Activated CD4-positive, alpha-beta T cell treated with anti-CD3 and anti-CD28 coated beads, Interleukin-2, amount 10 ng/mL, durations not matched to agents 7 days and 5 days (primary cell): ENCODE data around the gene SERAC1. TPM values are rescaled to one million over a fixed set of nuclear protein-coding genes. Genes with fewer than 3 reads are reported as not detected.
A peak's percentile ranks its signal among the peaks of the same experiment; 100 is the strongest.
"Not testable (repeated sequence)": the region's sequence is repeated elsewhere in the genome, so short reads cannot be mapped to it uniquely, and the experiment has no call there.

Experiments used
- CTCF ChIA-PET: fragments of 350-600 bp; sonication (Branson Sonifier 250); formaldehyde crosslinking; loops from one replicate; lab custom pipeline; 2021; ENCODE audit warnings: antibody characterized with exemption; lab: Charles Lee
- POLR2A ChIA-PET: fragments of 350-600 bp; sonication (Branson Sonifier 250); formaldehyde crosslinking; loops from one replicate; lab custom pipeline; 2021; ENCODE audit warnings: antibody characterized with exemption; lab: Charles Lee
- DNase-seq: peaks from one replicate; pipeline ENCODE4 v3.0.0-alpha.2; 2020
- H3K27ac Mint-ChIP-seq: one replicate; pipeline ENCODE4 v1.8.0; 2021; ENCODE audit warnings: mild to moderate bottlenecking, moderate library complexity, mixed read lengths
- H3K27me3 Mint-ChIP-seq: one replicate; pipeline ENCODE4 v1.8.0; 2021; ENCODE audit warnings: mixed read lengths
- H3K36me3 Mint-ChIP-seq: one replicate; pipeline ENCODE4 v1.8.0; 2021; ENCODE audit warnings: low read depth, mixed read lengths
- H3K4me1 Mint-ChIP-seq: one replicate; pipeline ENCODE4 v1.8.0; 2021; ENCODE audit warnings: mixed read lengths
- H3K4me3 Mint-ChIP-seq: one replicate; pipeline ENCODE4 v1.8.0; 2021; ENCODE audit warnings: mild to moderate bottlenecking, moderate library complexity, mixed read lengths
- H3K9me3 Mint-ChIP-seq: one replicate; pipeline ENCODE4 v1.8.0; 2021; ENCODE audit warnings: mixed read lengths
- total RNA-seq, 2 experiments: library from RNA; stranded (reverse); gene quantifications; one replicate each; pipeline ENCODE4 v1.2.3, GENCODE V29; 2021

Gene SERAC1
- total RNA-seq = 1 to 10 TPM; 4.5 TPM

DNA sequence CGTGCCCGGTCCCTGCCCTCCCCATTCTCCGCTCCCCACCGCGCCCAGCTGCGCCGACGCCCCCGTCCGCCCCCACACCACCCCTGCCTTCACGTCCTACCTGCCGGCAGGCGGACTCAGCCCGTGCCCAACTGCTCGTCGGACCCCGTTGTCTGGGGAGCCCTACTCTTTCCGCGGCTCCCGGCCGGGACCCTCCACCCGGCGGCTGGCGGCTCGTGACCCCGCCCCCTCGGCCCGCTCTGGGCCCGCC, at the start of gene SERAC1:
Gene SERAC1, minus strand, starts transcription at position 223 of the 250 bp plus-strand sequence. CDS start 9,899 bp downstream, outside the sequence.
- H3K27ac Mint-ChIP-seq = peak within 1 kb of the TSS; percentile 99
- peaks cover 35% of the 10 kb centered on the region for H3K4me1 Mint-ChIP-seq
- CTCF ChIA-PET = interaction anchor here (1.1 to 1.4 kb wide), 3 partner anchors 13 to 18 kb away, joined by 3 to 8 read pairs (median 5); no protein-coding TSS in a partner anchor
- H3K27me3 Mint-ChIP-seq = no peaks in the 10 kb centered on the region
- no peak for DNase-seq
- H3K4me3 Mint-ChIP-seq = peak within 1 kb of the TSS; percentile 90
- POLR2A ChIA-PET = no interaction called here
- H3K9me3 Mint-ChIP-seq = no peaks in the 10 kb centered on the region
- H3K36me3 Mint-ChIP-seq = peaks cover 12% of the 10 kb centered on the region

GRCh38 chr6:158213925-158214674, 46.0 kb upstream of the SERAC1 start:
- no peaks in the 10 kb centered on the region for H3K36me3 Mint-ChIP-seq
- H3K4me3 Mint-ChIP-seq = no peak overlapping the region
- CTCF ChIA-PET = interaction anchor here (0.6 to 1.8 kb wide), 25 partner anchors 9 to 581 kb away, joined by 3 to 14 read pairs (median 4); partner anchors contain the start of gene SYTL3
- H3K27ac Mint-ChIP-seq = no peak overlapping the region
- no peaks in the 10 kb centered on the region for H3K9me3 Mint-ChIP-seq
- H3K4me1 Mint-ChIP-seq = peaks cover 18% of the 10 kb centered on the region
- POLR2A ChIA-PET = interaction anchor here (0.6 kb wide), 1 partner anchor 477 kb away, joined by 3 read pairs; no protein-coding TSS in a partner anchor
- DNase-seq = peak; percentile 71
- H3K27me3 Mint-ChIP-seq = no peaks in the 10 kb centered on the region

- no peak for DNase-seq
- ChIA-PET CTCF (interaction anchor here (0.6 to 1.8 kb wide), 2 partner anchors 11 to 249 kb away, joined by 3 to 4 read pairs; no protein-coding TSS in a partner anchor), POLR2A (no interaction called here)
- Mint-ChIP-seq H3K4me3 (no peak overlapping the region), H3K9me3 (no peaks in the 10 kb centered on the region), H3K4me1 (peaks cover 41% of the 10 kb centered on the region), H3K36me3 (peaks cover 4% of the 10 kb centered on the region), H3K27me3 (no peaks in the 10 kb centered on the region), H3K27ac (peak overlapping the region; percentile 63)
Measured at GRCh38 chr6:158211273-158212055, 43.4 kb upstream of the SERAC1 start.

DNA sequence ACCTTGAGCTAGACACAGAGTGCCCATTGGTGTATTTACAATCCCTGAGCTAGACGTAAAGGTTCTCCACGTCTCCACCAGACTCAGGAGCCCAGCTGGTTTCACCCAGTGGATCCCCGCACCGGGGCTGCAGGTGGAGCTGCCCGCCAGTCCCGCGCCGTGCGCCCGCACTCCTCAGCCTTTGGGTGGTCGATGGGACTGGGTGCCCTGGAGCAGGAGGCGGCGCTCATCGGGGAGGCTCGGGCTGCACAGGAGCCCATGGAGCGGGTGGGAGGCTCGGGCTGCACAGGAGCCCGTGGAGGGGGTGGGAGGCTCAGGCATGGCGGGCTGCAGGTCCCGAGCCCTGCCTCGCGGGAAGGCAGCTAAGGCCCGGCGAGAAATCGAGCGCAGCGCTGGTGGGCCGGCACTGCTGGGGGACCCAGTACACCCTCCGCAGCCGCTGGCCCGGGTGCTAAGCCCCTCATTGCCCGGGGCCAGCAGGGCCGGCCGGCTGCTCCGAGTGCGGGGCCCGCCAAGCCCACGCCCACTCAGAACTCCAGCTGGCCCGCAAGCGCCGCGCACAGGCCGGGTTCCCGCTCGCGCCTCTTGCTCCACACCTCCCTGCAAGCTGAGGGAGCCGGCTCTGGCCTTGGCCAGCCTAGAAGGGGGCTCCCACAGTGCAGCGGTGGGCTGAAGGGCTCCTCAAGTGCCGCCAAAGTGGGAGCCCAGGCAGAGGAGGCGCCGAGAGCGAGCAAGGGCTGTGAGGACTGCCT, 41.7 kb upstream of the SERAC1 start:
- H3K36me3 Mint-ChIP-seq, H3K9me3 Mint-ChIP-seq, H3K4me3 Mint-ChIP-seq, H3K27ac Mint-ChIP-seq, DNase-seq, H3K27me3 Mint-ChIP-seq: not testable (repeated sequence)
- ChIA-PET POLR2A (interaction anchor here (0.6 kb wide), 1 partner anchor 21 kb away, joined by 7 read pairs; no protein-coding TSS in a partner anchor), CTCF (interaction anchor here (1.0 to 1.5 kb wide), 3 partner anchors 9 to 40 kb away, joined by 4 read pairs; no protein-coding TSS in a partner anchor)
- H3K4me1 Mint-ChIP-seq = peaks cover 54% of the 10 kb centered on the region

- CTCF ChIA-PET = interaction anchor here (0.5 to 1.5 kb wide), 6 partner anchors 8 to 764 kb away, joined by 3 to 6 read pairs (median 4); no protein-coding TSS in a partner anchor
- H3K4me1 Mint-ChIP-seq = peaks cover 47% of the 10 kb centered on the region
- DNase-seq, H3K27me3 Mint-ChIP-seq, H3K9me3 Mint-ChIP-seq, H3K36me3 Mint-ChIP-seq: not testable (repeated sequence)
- peak overlapping the region; percentile 46 for H3K4me3 Mint-ChIP-seq
- H3K27ac Mint-ChIP-seq = peak overlapping the region; percentile 91
- POLR2A ChIA-PET = interaction anchor here (0.6 kb wide), 1 partner anchor 865 kb away, joined by 3 read pairs; no protein-coding TSS in a partner anchor
Measured at GRCh38 chr6:158208226-158209030, 40.4 kb upstream of the SERAC1 start.

GRCh38 chr6:158207422-158207788, 39.3 kb upstream of the SERAC1 start:
- peak overlapping the region; percentile 46 for H3K4me3 Mint-ChIP-seq
- peak overlapping the region; percentile 91 for H3K27ac Mint-ChIP-seq
- peaks cover 4% of the 10 kb centered on the region for H3K36me3 Mint-ChIP-seq
- H3K4me1 Mint-ChIP-seq = peaks cover 49% of the 10 kb centered on the region
- no peaks in the 10 kb centered on the region for H3K27me3 Mint-ChIP-seq
- ChIA-PET POLR2A (interaction anchor here (0.5 kb wide), 1 partner anchor 297 kb away, joined by 4 read pairs; no protein-coding TSS in a partner anchor), CTCF (interaction anchor here (0.7 to 1.0 kb wide), 2 partner anchors 311 to 339 kb away, joined by 3 read pairs; no protein-coding TSS in a partner anchor)
- DNase-seq = peak; percentile 73
- no peaks in the 10 kb centered on the region for H3K9me3 Mint-ChIP-seq

GRCh38 chr6:158206740-158207421, 38.8 kb upstream of the SERAC1 start:
- no peaks in the 10 kb centered on the region for H3K27me3 Mint-ChIP-seq
- ChIA-PET POLR2A (no interaction called here), CTCF (interaction anchor here (0.7 to 1.3 kb wide), 5 partner anchors 10 to 766 kb away, joined by 3 to 5 read pairs (median 3); no protein-coding TSS in a partner anchor)
- H3K4me1 Mint-ChIP-seq = peaks cover 49% of the 10 kb centered on the region
- H3K4me3 Mint-ChIP-seq = peak overlapping the region; percentile 46
- no peaks in the 10 kb centered on the region for H3K9me3 Mint-ChIP-seq
- no peak for DNase-seq
- peaks cover 4% of the 10 kb centered on the region for H3K36me3 Mint-ChIP-seq
- H3K27ac Mint-ChIP-seq = peak overlapping the region; percentile 91

- Mint-ChIP-seq H3K4me1 (peaks cover 54% of the 10 kb centered on the region), H3K27me3 (no peaks in the 10 kb centered on the region), H3K36me3 (peaks cover 4% of the 10 kb centered on the region), H3K27ac (peak overlapping the region; percentile 50), H3K4me3 (no peak overlapping the region), H3K9me3 (no peaks in the 10 kb centered on the region)
- DNase-seq = no peak
- ChIA-PET CTCF (interaction anchor here (0.5 to 2.8 kb wide), 4 partner anchors 9 to 24 kb away, joined by 4 to 14 read pairs (median 6); no protein-coding TSS in a partner anchor), POLR2A (no interaction called here)
Measured at GRCh38 chr6:158205169-158205944, 37.3 kb upstream of the SERAC1 start.

- Mint-ChIP-seq H3K27me3 (no peaks in the 10 kb centered on the region), H3K9me3 (no peaks in the 10 kb centered on the region), H3K4me3 (no peak overlapping the region), H3K4me1 (peaks cover 16% of the 10 kb centered on the region), H3K36me3 (peaks cover 18% of the 10 kb centered on the region), H3K27ac (no peak overlapping the region)
- ChIA-PET POLR2A (no interaction called here), CTCF (interaction anchor here (1.0 to 1.8 kb wide), 3 partner anchors 9 to 16 kb away, joined by 3 to 6 read pairs (median 3); no protein-coding TSS in a partner anchor)
- no peak for DNase-seq
Measured at GRCh38 chr6:158198461-158198860, 30.4 kb upstream of the SERAC1 start.

DNA sequence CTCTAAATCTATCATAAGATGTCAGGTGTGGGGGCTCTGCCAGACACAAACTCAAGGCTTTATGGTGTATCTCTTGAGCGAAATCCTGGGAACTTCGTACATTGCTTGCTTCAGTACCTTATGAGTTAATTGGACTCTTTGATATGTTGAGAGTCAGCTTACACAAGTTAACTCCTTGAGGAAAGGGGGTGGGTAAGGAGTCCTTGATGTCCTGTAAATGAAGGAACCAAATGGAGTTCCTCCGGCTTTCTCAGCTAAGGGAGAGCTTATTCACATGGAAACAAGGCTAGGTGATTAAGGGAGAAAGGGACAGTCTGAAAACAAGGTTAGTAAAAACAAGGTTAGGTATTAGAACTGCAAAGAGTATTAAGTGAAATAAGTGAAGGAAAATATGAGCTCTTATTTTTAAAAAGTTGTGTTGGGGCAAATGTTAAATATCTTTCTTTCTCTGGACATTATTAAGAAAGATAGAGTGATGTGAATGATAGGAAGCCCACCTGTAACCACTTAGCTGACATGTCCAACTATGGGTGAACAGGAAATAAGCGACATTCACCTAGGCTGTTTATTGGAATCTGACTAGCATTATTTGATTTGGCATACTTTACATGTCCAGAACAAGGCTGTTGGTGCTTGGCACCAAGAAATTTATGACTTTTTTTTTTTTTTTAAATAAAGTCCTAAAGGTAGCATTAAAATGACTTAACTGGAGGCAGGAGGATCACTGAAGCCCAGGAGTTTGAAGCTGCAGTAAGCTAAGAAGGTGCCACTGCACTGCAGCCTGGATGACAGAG, 26.6 kb upstream of the SERAC1 start:
- Mint-ChIP-seq H3K27me3 (no peaks in the 10 kb centered on the region), H3K4me1 (no peaks in the 10 kb centered on the region), H3K4me3 (no peak overlapping the region), H3K27ac (no peak overlapping the region), H3K36me3 (peaks cover 35% of the 10 kb centered on the region), H3K9me3 (no peaks in the 10 kb centered on the region)
- CTCF ChIA-PET = interaction anchor here (1.0 to 1.7 kb wide), 2 partner anchors 10 to 23 kb away, joined by 4 read pairs; no protein-coding TSS in a partner anchor
- POLR2A ChIA-PET = no interaction called here
- no peak for DNase-seq
